ENCODE results near the gene RAD52.
"Not testable (repeated sequence)": the region's sequence is repeated elsewhere in the genome, so short reads cannot be mapped to it uniquely, and the experiment has no call there.

The RAD52 gene

DNA sequence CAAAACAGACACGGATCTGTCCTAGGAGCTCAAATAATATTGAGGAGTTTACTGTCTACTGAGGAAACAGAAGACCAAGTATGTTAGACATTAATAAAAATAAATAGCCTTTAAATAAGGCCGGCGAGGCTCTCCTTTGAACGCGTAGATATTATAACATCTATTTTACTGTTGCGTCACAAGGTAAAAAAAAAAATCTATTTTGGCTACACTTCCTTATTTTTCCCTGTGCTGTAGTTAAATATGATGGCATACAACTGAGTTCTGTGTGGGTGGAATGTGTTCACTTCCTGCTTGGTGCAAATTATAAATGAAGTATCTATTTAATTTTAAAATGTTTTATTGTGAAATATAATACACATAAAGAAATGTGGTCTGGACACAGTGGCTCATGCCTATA, 17.2 kb upstream of the RAD52 start:
- DNase-seq (ENCODE audit: low read depth), result no peak

DNA sequence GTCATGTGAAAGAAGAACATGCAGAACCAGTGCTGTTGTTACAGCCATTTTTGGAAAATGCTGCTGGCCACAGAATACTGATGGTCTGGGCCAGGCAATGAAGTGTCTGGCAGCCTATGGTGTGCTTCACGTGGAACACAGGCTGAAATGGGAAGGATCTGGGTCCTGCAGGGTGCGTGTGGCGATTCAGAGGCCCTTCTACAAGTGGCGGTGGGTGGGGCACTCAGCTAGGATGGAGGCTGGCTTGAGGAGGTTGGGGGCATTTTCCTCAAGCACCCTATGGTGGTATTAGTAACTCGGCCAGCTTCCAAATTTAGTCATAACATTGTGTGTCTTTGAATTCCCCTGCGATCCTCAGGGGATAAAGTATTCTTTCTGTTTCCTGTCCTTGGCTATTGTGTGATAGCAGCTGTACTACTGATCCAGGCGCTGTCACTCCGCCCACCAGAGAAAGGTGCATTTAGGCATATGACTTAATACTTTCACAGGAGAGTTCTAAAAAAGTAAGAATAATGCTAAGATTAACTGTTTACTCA, 9.2 kb upstream of the RAD52 start:
- DNase-seq (ENCODE audit: low read depth), result no peak

DNA sequence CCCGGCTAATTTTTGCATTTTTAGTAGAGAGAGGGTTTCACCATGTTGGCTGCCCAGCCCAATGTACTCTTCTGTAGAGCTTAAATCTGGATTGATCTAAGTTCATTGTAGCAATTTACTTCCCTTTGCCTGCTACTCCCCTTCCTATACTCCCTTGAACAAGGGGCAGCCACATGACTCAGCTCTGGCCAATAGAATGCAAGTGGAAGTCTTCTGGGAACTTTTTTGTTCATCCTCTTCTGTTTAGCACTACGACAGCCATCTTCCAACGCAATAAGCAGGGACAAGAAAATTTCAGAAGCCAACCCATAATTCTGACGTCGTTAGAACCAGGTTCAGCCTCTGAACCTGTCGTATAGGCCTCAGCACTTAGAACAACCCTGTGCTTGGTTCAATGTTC, 6.4 kb upstream of the RAD52 start:
- DNase-seq (ENCODE audit: low read depth), result no peak

DNA sequence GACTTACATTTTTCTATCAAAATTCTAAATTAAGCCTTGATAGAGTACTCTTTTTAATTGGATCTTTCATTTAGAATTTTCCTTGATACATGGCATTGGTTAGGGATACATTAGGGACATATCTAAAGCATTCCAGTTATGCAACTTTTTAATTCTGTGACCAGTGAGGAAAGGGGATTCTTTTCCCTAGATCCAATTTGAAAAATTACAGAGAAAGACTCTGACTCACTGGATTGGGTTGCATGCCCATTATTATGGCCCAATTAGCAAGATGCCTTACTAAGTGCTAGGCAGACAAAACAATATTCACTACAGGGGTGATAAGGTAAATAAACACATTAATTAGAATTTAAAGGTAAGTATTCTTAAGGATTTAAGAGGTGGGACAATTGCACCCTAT, 5.2 kb upstream of the RAD52 start:
- DNase-seq (ENCODE audit: low read depth), result no peak

DNA sequence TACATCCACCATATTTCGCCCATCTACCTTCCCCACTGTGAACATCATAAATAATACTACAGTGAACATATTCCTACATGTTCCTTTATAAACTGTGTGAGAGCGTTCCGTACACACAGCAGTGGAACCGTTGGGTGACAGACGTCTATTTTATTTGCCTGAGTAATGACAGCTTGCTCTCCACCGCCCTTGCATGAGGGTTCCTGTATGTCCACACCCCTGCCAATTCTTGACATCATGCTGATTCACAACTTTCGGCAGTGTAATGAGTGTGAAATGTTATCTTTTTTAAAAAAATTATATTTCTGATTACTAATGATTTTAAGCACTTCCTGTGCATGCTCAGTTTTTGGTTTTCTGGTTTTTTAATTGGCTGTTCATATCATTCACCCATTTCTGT, 4.3 kb upstream of the RAD52 start:
- DNase-seq (ENCODE audit: low read depth), result no peak

DNA sequence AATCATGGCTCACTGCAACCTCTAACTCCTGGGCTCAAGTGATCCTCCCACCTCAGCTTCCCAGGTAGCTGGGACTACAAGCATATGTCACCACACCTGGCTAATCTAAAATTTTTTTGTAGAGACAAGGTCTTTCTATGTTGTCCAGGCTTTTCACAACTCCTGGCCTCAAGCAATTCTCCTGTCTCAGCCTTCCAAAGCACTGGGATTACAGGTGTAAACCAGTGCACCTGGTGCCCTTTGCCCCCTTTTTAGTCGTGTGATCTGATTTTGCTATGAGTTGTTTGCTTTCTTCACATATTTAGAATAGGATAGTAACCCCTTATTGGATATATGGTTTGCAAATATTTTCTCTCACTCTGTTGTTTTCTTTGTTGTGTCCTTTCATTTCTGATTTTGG, 1.7 kb upstream of the RAD52 start:
- DNase-seq (ENCODE audit: low read depth), result no peak

DNA sequence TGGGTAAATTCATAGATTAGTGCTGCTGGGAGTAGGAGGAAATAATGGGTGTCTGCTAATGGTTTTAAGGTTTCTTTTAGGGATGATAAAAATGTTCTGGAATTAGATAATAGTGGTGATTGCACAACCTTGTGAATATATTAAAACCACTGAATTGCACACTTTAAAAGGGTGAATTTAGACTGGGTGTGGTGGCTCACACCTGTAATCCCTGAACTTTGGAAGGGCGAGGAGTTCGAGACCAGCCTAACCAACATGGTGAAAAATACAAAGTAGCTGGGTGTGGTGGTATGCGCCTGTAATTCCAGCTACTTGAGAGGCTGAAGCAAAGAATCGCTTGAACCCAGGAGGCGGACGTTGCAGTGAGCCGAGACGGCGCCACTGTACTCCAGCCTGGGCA, 1.3 kb downstream of the RAD52 start:
- no peak for DNase-seq (ENCODE audit: low read depth)

DNA sequence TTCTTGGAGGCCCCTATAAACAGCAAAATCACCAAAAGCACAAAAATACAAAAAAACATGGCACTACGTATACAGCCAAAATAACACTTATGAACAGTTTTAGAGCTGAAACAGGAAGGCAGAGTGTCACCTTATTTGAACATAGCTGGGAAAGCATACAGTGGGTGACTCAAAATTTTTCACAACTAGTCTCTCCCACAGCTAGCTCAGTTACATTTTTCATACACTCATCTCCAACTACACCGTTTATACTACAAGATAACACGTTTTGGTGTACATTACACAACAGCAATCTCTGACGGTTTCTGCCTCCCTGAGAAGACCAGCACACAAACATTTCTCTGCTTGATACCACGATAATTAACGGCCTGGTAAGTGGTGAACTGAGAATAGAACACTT, 2.9 kb downstream of the RAD52 start:
- DNase-seq (ENCODE audit: low read depth), result no peak

DNA sequence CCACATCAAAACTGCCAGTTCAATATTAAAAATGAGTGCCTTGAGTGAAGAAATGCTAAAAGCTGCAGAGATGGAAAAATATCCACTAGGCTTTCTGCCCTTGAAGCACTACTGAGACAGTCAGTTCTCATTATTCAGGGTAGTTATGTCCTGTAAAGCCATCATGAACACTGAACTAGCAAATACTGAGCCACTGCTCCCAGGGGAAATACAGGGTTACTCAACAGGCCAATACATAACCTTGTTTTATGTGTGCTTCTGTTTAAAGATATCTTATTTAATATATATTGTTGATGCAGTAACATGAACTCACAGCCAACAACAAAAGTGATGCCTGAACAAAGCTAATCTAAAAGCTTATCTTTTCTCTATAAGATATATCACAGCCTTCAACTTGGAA, 3.3 kb downstream of the RAD52 start:
- no peak for DNase-seq (ENCODE audit: low read depth)

DNA sequence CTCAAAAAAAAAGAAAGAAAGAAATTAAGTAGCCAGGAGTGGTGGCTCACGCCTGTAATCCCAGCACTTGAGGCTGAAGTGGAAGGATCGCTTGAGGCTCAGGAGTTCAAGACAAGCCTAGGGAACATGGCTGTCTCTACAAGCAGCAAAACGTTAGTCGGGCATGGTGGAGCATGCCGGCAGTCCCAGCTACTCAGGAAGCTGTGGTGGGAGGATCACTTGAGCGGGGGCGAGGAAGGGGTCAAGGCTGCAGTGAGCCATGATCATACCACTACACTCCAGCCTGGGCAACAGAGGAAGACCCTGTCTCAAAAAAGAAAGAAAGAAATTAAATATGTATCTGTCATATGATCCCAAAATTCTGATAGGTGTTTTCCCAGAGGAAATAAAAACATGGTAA, 5.3 kb downstream of the RAD52 start:
- DNase-seq (ENCODE audit: low read depth), result no peak

DNA sequence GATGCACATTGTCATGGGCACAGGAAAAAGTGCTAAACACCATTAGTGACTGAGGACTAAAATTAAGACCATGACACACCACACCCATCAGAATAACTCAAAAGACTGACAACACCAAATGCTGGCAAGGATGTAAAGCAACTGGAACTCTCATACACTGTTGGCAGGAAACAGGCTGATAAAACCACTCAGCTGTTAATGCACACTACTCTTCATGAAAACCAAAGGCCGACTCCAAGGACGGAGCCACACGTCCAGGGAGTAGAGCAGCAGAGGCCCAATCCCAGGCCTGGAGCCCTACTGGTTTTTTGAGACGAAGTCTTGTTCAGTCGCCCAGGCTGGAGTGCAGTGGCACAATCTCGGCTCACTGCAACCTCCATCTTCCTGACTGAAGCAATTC, 6.4 kb downstream of the RAD52 start:
- DNase-seq (ENCODE audit: low read depth), result no peak

DNA sequence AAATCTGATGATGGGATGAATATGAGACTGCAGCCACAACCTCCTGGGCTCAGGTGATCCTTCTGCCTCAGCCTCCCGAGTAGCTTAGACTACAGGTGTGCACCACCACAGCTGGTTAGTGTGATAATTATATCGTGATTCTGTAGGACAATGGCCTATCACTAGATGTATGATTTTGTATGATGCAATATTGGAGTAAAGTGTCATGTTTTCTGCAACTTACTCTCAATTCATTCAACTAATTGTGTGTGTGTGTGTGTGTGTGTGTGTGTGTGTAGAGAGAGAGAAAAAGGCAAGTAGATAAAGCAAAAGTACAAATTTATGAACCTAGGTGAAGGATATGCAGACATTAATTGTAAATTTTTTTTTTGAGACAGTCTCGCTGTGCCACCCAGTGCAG, 10.7 kb downstream of the RAD52 start:
- DNase-seq (ENCODE audit: low read depth), result no peak

DNA sequence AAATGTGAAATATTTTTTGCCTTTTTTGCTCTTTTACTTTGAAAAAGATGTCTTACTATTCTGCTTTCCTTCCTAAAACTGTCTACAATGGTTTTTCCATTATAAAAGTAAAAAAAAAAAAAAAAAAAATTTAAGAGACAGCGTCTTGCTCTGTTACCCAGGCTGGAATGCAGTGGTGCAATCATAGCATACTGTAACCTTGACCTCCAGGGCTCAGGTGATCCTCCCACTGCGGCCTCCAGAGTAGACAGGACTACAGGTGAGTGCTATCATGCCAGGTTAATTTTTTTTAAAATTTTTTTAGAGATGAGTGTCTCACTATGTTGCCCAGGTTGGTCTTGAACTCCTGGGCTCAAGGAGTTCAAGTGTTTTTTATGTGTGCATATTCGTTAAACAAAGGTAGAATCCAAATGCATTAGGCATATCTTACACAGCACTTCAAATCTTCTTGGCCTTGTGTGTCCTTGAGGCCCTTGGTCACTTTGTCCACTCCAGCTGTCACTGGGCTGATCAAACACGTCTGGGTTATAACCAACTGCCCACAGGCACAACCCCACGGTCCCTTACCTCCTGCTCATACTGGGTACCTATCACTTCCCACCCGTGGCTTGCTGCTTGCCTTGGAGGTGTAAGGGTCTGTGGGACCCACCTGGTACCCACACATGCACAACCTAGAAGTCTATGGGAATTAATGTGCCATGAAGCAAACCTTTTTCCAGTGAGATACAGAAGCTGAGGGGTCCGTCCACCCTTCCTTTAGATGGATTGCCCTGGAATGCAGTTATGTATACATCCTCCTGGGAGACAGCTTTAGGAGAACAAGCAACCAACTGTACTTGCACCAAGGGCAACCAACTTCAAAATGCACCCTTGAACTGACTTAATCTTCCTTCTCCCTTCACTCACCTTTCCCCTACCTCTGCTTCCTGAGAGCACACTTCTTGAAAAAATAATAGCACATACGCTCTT, 12.8 kb downstream of the RAD52 start:
- DNase-seq (ENCODE audit: low read depth), result no peak

DNA sequence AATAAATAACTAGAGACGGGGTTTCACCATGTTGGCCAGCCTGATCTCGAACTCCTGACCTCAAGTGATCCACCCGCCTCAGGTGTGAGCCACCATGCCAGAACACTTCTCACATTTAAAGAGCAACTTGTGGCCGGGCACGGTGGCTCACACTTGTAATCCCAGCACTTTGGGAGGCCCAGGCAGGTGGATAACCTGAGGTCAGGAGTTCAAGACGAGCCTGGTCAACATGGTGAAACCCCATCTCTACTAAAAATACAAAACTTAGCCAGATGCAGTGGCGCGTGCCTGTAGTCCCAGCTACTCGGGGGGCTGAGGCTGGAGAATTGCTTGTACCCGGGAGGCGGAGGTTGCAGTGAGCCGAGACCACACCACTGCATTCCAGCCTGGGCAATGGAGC, 13.6 kb downstream of the RAD52 start:
- DNase-seq (ENCODE audit: low read depth), result not testable (repeated sequence)

DNA sequence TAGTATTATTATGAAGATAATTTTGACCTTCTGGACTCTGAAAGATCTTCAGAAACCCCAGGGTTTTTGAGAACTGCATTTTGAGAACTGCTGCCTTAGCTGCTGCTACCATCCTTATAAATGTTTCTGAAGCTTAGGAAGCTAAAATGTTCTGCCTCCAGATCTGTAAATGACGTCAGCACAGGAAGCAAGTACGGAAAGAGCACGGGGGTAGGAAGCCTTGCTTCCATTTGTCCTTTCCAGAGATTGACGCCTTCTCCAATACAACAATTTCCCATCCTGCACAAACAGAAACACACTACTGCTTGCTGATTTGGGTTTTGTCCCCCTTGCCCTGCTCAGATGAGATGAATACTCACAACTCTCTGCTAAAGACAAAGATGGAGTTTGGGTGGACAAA, 17.9 kb downstream of the RAD52 start:
- DNase-seq (ENCODE audit: low read depth), result no peak

DNA sequence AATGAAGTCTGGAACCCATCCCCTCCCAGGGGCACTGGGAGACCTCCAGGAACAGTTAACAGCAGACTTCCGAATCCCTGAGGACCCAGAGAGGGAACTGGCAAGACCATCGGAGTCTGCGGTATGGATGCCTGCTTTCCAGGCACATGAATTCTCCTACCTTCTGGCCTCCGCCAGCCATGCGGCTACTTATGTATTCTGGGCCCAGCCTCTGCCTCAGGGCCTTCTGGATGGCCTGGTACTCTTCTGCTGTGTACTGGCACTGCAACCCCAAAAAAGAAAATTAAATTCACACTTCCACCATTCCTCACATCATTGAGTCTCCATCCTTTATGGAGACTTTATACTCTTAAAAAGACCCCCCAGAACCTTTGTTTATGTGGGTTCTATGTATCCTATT, 18.4 kb downstream of the RAD52 start:
- DNase-seq (ENCODE audit: low read depth), result no peak

DNA sequence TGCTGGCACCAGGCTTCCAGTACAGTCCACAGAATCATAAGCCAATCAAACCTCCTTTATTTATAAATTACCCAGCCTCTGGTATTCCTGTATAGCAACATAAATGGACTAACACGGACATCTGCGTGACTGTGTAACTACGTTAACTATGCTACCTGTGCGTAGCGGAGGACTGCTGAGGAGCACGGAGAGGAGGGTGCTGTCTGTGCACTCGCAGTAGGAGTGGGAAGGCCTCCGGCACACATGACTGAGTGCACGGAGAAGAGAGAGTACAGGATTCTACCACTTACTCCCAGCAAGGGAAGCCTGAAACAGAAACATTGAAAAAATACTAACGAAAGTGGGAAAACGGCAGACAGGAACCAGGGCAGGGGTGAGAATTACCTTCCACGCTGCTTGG, 22.9 kb downstream of the RAD52 start:
- no peak for DNase-seq (ENCODE audit: low read depth)

DNA sequence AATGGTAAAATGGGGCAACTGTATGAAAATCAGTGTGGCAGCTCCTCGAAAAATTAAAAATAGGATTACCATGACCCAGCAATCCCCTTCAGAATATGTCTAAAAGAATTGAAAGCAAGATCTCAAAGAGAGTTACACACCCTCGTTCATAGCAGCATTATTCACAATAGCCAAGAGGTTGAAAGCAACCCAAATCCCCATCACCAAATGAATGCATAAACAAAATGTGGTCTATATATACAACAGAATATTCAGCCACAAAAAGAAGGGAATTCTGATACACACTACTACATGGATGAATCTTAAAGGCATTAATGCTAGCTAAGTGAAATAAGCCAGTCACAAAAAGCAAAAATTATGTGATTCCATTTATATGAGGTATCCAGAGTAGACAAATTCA, 27.2 kb downstream of the RAD52 start:
- DNase-seq (ENCODE audit: low read depth), result no peak

DNA sequence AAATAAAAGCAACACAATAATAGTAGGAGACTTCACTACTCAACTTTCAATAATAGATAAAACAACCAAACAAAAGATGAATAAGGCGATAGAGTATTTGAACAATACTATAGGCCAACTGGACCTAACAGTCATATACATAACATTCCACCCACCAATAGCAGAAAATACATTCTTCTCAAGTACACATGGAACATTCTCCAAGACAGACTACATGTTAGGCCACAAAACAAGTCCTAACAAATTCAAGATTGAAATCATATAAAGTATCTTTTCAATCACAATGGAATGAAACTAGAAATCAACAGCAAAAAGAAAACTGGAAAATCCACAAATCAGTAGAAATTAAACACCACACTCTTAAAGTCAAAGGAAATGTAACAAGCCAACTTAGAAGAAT, 28.8 kb downstream of the RAD52 start:
- no peak for DNase-seq (ENCODE audit: low read depth)

DNA sequence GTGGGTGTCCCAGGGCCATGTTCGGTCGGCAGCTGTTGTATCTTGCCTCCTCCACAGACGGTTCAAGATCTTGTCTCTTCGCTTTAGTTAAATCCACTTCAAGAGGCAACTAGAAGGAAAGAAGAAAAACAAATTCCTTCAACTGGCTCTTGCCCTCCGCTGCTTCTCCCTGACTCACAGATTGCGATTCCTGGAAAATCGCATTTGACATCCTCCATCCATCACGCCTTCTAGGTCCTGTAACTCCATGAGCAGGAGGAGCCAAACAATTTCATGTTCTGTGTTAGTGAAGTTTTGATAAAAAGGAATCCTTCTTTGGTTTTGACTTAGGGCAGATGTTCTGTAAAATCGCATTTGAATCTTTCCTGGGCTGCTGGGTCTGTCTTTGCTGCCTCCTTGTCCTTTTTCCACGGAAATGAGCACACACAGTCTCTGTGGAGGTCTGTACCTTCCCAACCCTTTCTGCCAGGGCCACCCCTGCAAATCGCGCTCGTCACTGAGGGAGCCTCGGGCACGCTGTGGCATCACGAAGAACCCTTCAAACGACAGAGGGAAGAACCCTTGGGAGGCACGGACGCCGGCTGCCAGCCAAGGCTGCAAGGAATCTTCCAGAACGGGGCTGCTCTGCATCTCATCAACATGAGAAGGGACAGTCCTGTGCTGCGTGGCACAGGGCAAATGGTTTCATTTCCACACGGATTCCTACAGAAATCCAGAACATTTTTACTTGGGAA, 32.6 kb downstream of the RAD52 start:
- no peak for DNase-seq (ENCODE audit: low read depth)

DNA sequence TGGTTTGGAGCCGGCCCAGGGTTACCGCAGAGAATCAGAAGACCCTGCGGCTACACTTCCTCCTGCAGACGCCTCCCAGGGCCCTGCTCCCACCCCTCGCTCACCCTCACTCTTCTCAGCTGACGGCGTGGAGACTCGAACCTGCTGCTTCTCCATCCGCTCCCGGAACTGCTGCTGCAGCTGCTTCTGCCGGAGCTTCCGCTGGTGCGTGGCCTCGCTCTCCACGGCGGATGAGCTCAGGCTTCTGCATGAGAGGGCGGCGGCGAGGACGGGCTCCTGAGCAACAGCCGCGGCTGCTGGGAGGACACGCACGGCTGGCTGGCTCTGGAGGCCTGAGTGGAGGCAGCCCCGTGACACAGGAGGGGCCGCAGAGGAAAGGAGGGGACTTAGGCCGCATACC, 33.3 kb downstream of the RAD52 start:
- DNase-seq (ENCODE audit: low read depth), result no peak

DNA sequence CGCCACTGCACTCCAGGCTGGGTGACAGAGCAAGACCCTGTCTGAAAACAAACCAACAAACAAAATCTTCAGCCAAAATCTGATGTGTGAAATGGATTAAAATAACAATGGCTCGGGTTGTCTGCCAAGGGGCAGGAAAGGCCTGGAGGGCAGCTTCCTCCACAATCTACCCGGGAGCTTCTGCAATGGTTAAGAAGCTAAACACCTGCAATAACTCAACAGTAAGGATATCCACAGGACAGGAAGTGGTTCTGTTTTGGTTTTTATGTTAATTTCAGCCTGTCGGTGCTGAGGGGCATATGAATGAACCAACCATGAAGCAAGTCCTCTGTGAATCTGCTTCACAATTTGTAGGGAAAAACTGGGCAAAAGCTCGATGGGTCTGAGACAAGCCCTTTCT, 34.4 kb downstream of the RAD52 start:
- DNase-seq (ENCODE audit: low read depth), result no peak
